Stomach (tissue), 9 donors: ENCODE measurements around the gene PCDHGC3. TPM values are rescaled to one million over a fixed set of nuclear protein-coding genes. Genes with fewer than 3 reads are reported as not detected.

Source experiments
- DNase-seq, 2 donors: peaks; one replicate each; pipeline versions ENCODE4 v3.0.0 to v3.0.0-alpha.2; 2013 to 2019
- H3K27ac ChIP-seq, 5 donors: fragments of 200-600 bp in 4 of 5; sonication (generic) in 4 of 5; one replicate each; pipeline ENCODE4 v1.5.1; 2013 to 2019; ENCODE audit warnings: mild to moderate bottlenecking in 1 of 5, moderate library complexity in 1 of 5
- H3K27me3 ChIP-seq, 3 donors: fragments of 200-600 bp; sonication (generic); one replicate each; pipeline ENCODE4 v1.5.1; 2017 to 2019; ENCODE audit warnings: mixed run types in 1 of 3
- H3K36me3 ChIP-seq, 4 donors: fragments of 200-600 bp; sonication (generic); 1 replicate in 3 of 4; 2 replicates in 1 of 4; pipeline ENCODE4 v1.5.1; 2016 to 2019
- H3K4me1 ChIP-seq, 4 donors: fragments of 200-600 bp; sonication (generic); one replicate each; pipeline ENCODE4 v1.5.1; 2016 to 2019
- H3K4me3 ChIP-seq, 4 donors: fragments of 200-600 bp; sonication (generic) in 3 of 4; one replicate each; pipeline ENCODE4 v1.5.1; 2016 to 2019; ENCODE audit warnings: mild to moderate bottlenecking in 1 of 4
- H3K9me3 ChIP-seq, 4 donors: fragments of 200-600 bp; sonication (generic); one replicate each; pipeline ENCODE4 v1.5.1; 2016 to 2019
- CTCF ChIP-seq, 7 experiments: fragments of 450-650 bp in 4 of 7; fragments of 200-600 bp in 3 of 7; sonication (generic) in 3 of 7; IDR thresholded peaks; one replicate each; pipeline ENCODE4 v1.5.1; 2016 to 2019; ENCODE audit warnings: antibody characterized with exemption in 7 of 7, control low read depth in 2 of 7, mild to moderate bottlenecking in 1 of 7
- EP300 ChIP-seq: sonication (generic); formaldehyde crosslinking; IDR thresholded peaks from one replicate; pipeline ENCODE4 v1.6.1; 2017; ENCODE audit warnings: antibody characterized with exemption
- POLR2A ChIP-seq, 4 donors: fragments of 450-650 bp; IDR thresholded peaks; one replicate each; pipeline ENCODE4 v1.6.1; 2016; ENCODE audit warnings: antibody characterized with exemption in 4 of 4, control low read depth in 2 of 4, mild to moderate bottlenecking in 1 of 4, moderate library complexity in 1 of 4
- POLR2AphosphoS5 ChIP-seq, 3 donors: sonication (generic); formaldehyde crosslinking; IDR thresholded peaks; one replicate each; pipeline ENCODE4 v1.6.1; 2016; ENCODE audit warnings: antibody characterized with exemption in 3 of 3
- WGBS, 5 donors: extraction: QIAGEN DNeasy Blood & Tissue Kit in 3 of 5; methylation state at CpG; one replicate each; pipeline versions ENCODE4 v1.1.5 to v1.1.7; 2013 to 2018; 5-methylcytosine and 5-hydroxymethylcytosine counted together
- intact Hi-C: fragments of 100-400 bp; cut with DNase I; formaldehyde crosslinking; loops from one replicate; pipeline ENCODE4 v1.15.1; 2023; ENCODE audit warnings: low total_unique reads
- polyA plus RNA-seq, 3 donors: library from polyadenylated mRNA; stranded (reverse); fragments of 200-250 nt; gene quantifications; one replicate each; pipeline ENCODE4 v1.2.3, GENCODE V29; 2013
- total RNA-seq, 5 donors: library from RNA; depleted of rRNA; stranded (reverse); fragments of >200 nt; gene quantifications; one replicate each; pipeline versions ENCODE4 v1.1.0 to v1.2.3, GENCODE V29; 2014 to 2016
- donor health status: healthy with polysubstance abuse.
- donor health status: Bipolar disorder and iron deficiency.
- donor health status: healthy.

Gene PCDHGC3
- total and polyA plus RNA-seq, 8 donors, result 7.6 to 35.8 (median 20.0) TPM

GRCh38 chr5:141495453-141495811 lies 19.7 kb downstream of the PCDHGC3 start:
- intact Hi-C loops, result no loop called here
- peaks cover 0 to 58% (median 24%) of the 10 kb centered on the region in 3 donors for H3K27me3 ChIP-seq
- H3K27ac ChIP-seq, result no peak overlapping the region
- H3K4me3 ChIP-seq, result no peak overlapping the region
- peaks cover 0 to 12% (median 0%) of the 10 kb centered on the region in 4 donors for H3K9me3 ChIP-seq
- DNase-seq, result no peak
- TF ChIP-seq POLR2A (IDR thresholded peaks at IDR 0.05) (no peak), EP300 (no peak), CTCF (IDR thresholded peaks at IDR 0.05) (no peak), POLR2AphosphoS5 (IDR thresholded peaks at IDR 0.05) (no peak)
- peaks cover 0 to 34% (median 15%) of the 10 kb centered on the region in 4 donors for H3K36me3 ChIP-seq
- 68 to 82% (median 78%) methylated on average over 8 of the region's 8 CpGs for WGBS, 5 donors
- peaks cover 12 to 41% (median 27%) of the 10 kb centered on the region in 4 donors for H3K4me1 ChIP-seq

- TF ChIP-seq CTCF (IDR thresholded peaks at IDR 0.05) (no peak), EP300 (no peak), POLR2A (IDR thresholded peaks at IDR 0.05) (no peak), POLR2AphosphoS5 (IDR thresholded peaks at IDR 0.05) (no peak)
- no peak for DNase-seq
- H3K4me3 ChIP-seq, result no peak overlapping the region
- H3K9me3 ChIP-seq, result peaks cover 0 to 12% (median 0%) of the 10 kb centered on the region in 4 donors
- H3K27me3 ChIP-seq, result peaks cover 0 to 52% (median 18%) of the 10 kb centered on the region in 3 donors
- intact Hi-C loops, result no loop called here
- H3K27ac ChIP-seq, result no peak overlapping the region
- H3K36me3 ChIP-seq, result peaks cover 0 to 28% (median 16%) of the 10 kb centered on the region in 4 donors
- WGBS, 5 donors, result 71 to 86% (median 73%) methylated on average over 4 of the region's 4 CpGs
- H3K4me1 ChIP-seq, result peaks cover 12 to 41% (median 27%) of the 10 kb centered on the region in 4 donors
Measured at GRCh38 chr5:141496038-141496437, 20.3 kb downstream of the PCDHGC3 start.

- intact Hi-C loops, result no loop called here
- Histone ChIP-seq H3K27me3 (no peaks in the 10 kb centered on the region), H3K4me1 (peaks cover 2 to 4% (median 3%) of the 10 kb centered on the region in 4 donors), H3K36me3 (peaks cover 0 to 41% (median 24%) of the 10 kb centered on the region in 4 donors), H3K4me3 (no peak overlapping the region), H3K9me3 (no peaks in the 10 kb centered on the region), H3K27ac (no peak overlapping the region)
- DNase-seq, result no peak
- TF ChIP-seq POLR2A (IDR thresholded peaks at IDR 0.05) (no peak), CTCF (IDR thresholded peaks at IDR 0.05) (no peak), EP300 (no peak), POLR2AphosphoS5 (IDR thresholded peaks at IDR 0.05) (no peak)
- WGBS, 5 donors, result 71 to 85% (median 78%) methylated on average over 7 of the region's 7 CpGs
Measured at GRCh38 chr5:141501761-141502160, 26.0 kb downstream of the PCDHGC3 start.

GRCh38 chr5:141503681-141504080 lies 27.9 kb downstream of the PCDHGC3 start:
- peaks cover 0 to 27% (median 18%) of the 10 kb centered on the region in 4 donors for H3K36me3 ChIP-seq
- TF ChIP-seq POLR2AphosphoS5 (IDR thresholded peaks at IDR 0.05), result no peak
- TF ChIP-seq CTCF (IDR thresholded peaks at IDR 0.05), result no peak
- TF ChIP-seq EP300, result no peak
- TF ChIP-seq POLR2A (IDR thresholded peaks at IDR 0.05), result no peak
- WGBS, 5 donors, result 94 to 100% (median 97%) methylated on average over 2 of the region's 2 CpGs
- no peak overlapping the region for H3K27ac ChIP-seq
- DNase-seq, result no peak
- H3K4me3 ChIP-seq, result no peak overlapping the region
- intact Hi-C loops, result no loop called here
- no peaks in the 10 kb centered on the region for H3K9me3 ChIP-seq
- no peaks in the 10 kb centered on the region for H3K27me3 ChIP-seq
- H3K4me1 ChIP-seq, result peaks cover 15 to 23% (median 20%) of the 10 kb centered on the region in 4 donors
